HepG2 (cell line): Measurements from ENCODE around the gene L3MBTL1. TPM values are rescaled to one million over a fixed set of nuclear protein-coding genes. Genes with fewer than 3 reads are reported as not detected.
A peak's percentile ranks its signal among the peaks of the same experiment; 100 is the strongest.

Source experiments
- AGO2 ChIP-seq: fragments of 200-400 bp; formaldehyde crosslinking; optimal IDR thresholded peaks from 2 replicates; pipeline ENCODE3; 2017; ENCODE audit warnings: mild to moderate bottlenecking, low read depth, low read length, moderate library complexity
- BORCS8-MEF2B ChIP-seq: sonication (generic); formaldehyde crosslinking; IDR thresholded peaks from 2 replicates; pipeline ENCODE4 v1.8.0; 2022; ENCODE audit warnings: mild to moderate bottlenecking, missing genetic modification reagents
- CTCF ChIP-seq: sonication (generic); formaldehyde crosslinking; IDR thresholded peaks from 2 replicates; pipeline ENCODE4 v1.5.0; 2020; ENCODE audit warnings: mild to moderate bottlenecking, missing genetic modification reagents, moderate library complexity
- ETV6 ChIP-seq: sonication (generic); formaldehyde crosslinking; conservative IDR thresholded peaks from 2 replicates; pipeline ENCODE4 v1.4.0; 2020; ENCODE audit warnings: missing genetic modification reagents
- FLYWCH1 ChIP-seq: sonication (generic); formaldehyde crosslinking; IDR thresholded peaks from 2 replicates; pipeline ENCODE4 v1.8.1; 2023; ENCODE audit warnings: mild to moderate bottlenecking, missing genetic modification reagents
- FOXJ3 ChIP-seq: sonication (generic); formaldehyde crosslinking; IDR thresholded peaks from 2 replicates; pipeline ENCODE4 v1.4.0; 2020; ENCODE audit warnings: missing genetic modification reagents, mild to moderate bottlenecking, borderline replicate concordance
- GABPB1 ChIP-seq: IDR thresholded peaks from 2 replicates; pipeline ENCODE4 v1.6.1; 2016; ENCODE audit warnings: mild to moderate bottlenecking, missing genetic modification reagents, moderate library complexity, missing compliant biosample characterization
- HIVEP1 ChIP-seq: sonication (generic); formaldehyde crosslinking; IDR thresholded peaks from 2 replicates; pipeline ENCODE4 v1.4.0; 2020; ENCODE audit warnings: mild to moderate bottlenecking, missing genetic modification reagents
- HMGXB3 ChIP-seq: sonication (generic); formaldehyde crosslinking; IDR thresholded peaks from 2 replicates; pipeline ENCODE4 v1.4.0; 2020; ENCODE audit warnings: missing genetic modification reagents, borderline replicate concordance
- KAT2B ChIP-seq: fragments of 150-350 bp; IDR thresholded peaks from 2 replicates; pipeline ENCODE4 v1.6.1; 2014; ENCODE audit warnings: low read depth, low read length, borderline replicate concordance
- KLF11 ChIP-seq: IDR thresholded peaks from 2 replicates; pipeline ENCODE4 v1.6.1; 2016; ENCODE audit warnings: missing compliant biosample characterization
- MTA3 ChIP-seq: sonication (generic); formaldehyde crosslinking; IDR thresholded peaks from 2 replicates; pipeline ENCODE4 v1.4.0; 2020; ENCODE audit warnings: missing genetic modification reagents
- PTBP1 ChIP-seq: fragments of 200-400 bp; formaldehyde crosslinking; IDR thresholded peaks from 2 replicates; pipeline ENCODE4 v1.6.1; 2018; ENCODE audit warnings: low read length, low read depth; ENCODE audit not compliant: poor library complexity, severe bottlenecking
- RFX1 ChIP-seq: fragments of 450-650 bp; IDR thresholded peaks from 2 replicates; pipeline ENCODE4 v1.6.1; 2017
- RFX5 ChIP-seq: IDR thresholded peaks from 2 replicates; pipeline ENCODE4 v1.6.1; 2011; ENCODE audit warnings: low read depth, low read length, improper control_type of control experiment
- SMARCC2 ChIP-seq: fragments of 450-650 bp; IDR thresholded peaks from 2 replicates; pipeline ENCODE4 v1.6.1; 2017; ENCODE audit warnings: antibody characterized with exemption, mild to moderate bottlenecking
- SNAI1 ChIP-seq: sonication (generic); formaldehyde crosslinking; IDR thresholded peaks from 2 replicates; pipeline ENCODE4 v1.5.0; 2020; ENCODE audit warnings: mild to moderate bottlenecking, missing genetic modification reagents, borderline replicate concordance
- SP2 ChIP-seq: sonication (generic); formaldehyde crosslinking; IDR thresholded peaks from 2 replicates; pipeline ENCODE4 v1.5.1; 2020; ENCODE audit warnings: mild to moderate bottlenecking, missing genetic modification reagents
- ZBTB2 ChIP-seq: sonication (generic); formaldehyde crosslinking; IDR thresholded peaks from 2 replicates; pipeline ENCODE4 v1.8.0; 2022; ENCODE audit warnings: low read depth, missing genetic modification reagents
- ZNF232 ChIP-seq: sonication (generic); formaldehyde crosslinking; IDR thresholded peaks from 2 replicates; pipeline ENCODE4 v1.4.0; 2020; ENCODE audit warnings: missing genetic modification reagents, borderline replicate concordance
- polyA plus RNA-seq, 8 experiments: library from polyadenylated mRNA; depleted of rRNA in 3 of 8; stranded (reverse) in 7 of 8; unstranded in 1 of 8; fragments of >200 nt; fragmentation: Illumina TruSeq in 4 of 8; extraction: Trizol in 4 of 8; gene quantifications; 2 replicates each; pipeline versions ENCODE4 v1.2.1 to v1.2.3, GENCODE V29; 2011 to 2016; ENCODE audit warnings: low read depth in 4 of 8, missing spikeins in 1 of 8, mixed read lengths in 1 of 8; ENCODE audit not compliant: insufficient read depth in 1 of 8
- total RNA-seq, 5 experiments: library from RNA; depleted of rRNA; stranded (reverse); fragments of >200 nt; fragmentation: Illumina TruSeq; extraction: Trizol; gene quantifications; 2 replicates each; pipeline ENCODE4 v1.2.3, GENCODE V29; 2016; ENCODE audit warnings: low read depth in 1 of 5
- TF ChIP-seq, protein P1 (sequence below): sonication (generic); formaldehyde crosslinking; IDR thresholded peaks from 2 replicates; pipeline ENCODE4 v1.5.0; 2020; ENCODE audit warnings: mild to moderate bottlenecking, missing genetic modification reagents, borderline replicate concordance

Gene L3MBTL1
- total and polyA plus RNA-seq, 2 of the 13 experiments (the other 11 are each of a cell fraction or from before 2014, with no cell fraction given) = 9.0 to 17.8 TPM

GRCh38 chr20:43513931-43514647 lies 6.6 kb downstream of the L3MBTL1 start (continued):
- TF ChIP-seq FLYWCH1 (CRISPR knock-in tag) (no peak), HMGXB3 (no peak), ETV6 (0 out of 2 replicates have a peak, but pooled peaks have one; percentile 17), SMARCC2 (no peak), CTCF (CRISPR knock-in tag) (peak; percentile 80), RFX1 (no peak), KLF11 (CRISPR knock-in tag) (no peak), MTA3 (CRISPR knock-in tag) (no peak), ZNF232 (CRISPR knock-in tag) (no peak), AGO2 (peak; percentile 72), SP2 (CRISPR knock-in tag) (peak; percentile 73), SNAI1 (CRISPR knock-in tag) (peak; percentile 7; the same call in 1 of the 2 replicates), RFX5 (0 out of 2 replicates have a peak, but pooled peaks have one; percentile 24), GABPB1 (CRISPR knock-in tag) (peak; percentile 87), ZBTB2 (no peak), KAT2B (no peak), PTBP1 (no peak), BORCS8-MEF2B (peak; percentile 48; the same call in 1 of the 2 replicates), FOXJ3 (no peak), HIVEP1 (no peak)
- TF ChIP-seq, protein P1, sequence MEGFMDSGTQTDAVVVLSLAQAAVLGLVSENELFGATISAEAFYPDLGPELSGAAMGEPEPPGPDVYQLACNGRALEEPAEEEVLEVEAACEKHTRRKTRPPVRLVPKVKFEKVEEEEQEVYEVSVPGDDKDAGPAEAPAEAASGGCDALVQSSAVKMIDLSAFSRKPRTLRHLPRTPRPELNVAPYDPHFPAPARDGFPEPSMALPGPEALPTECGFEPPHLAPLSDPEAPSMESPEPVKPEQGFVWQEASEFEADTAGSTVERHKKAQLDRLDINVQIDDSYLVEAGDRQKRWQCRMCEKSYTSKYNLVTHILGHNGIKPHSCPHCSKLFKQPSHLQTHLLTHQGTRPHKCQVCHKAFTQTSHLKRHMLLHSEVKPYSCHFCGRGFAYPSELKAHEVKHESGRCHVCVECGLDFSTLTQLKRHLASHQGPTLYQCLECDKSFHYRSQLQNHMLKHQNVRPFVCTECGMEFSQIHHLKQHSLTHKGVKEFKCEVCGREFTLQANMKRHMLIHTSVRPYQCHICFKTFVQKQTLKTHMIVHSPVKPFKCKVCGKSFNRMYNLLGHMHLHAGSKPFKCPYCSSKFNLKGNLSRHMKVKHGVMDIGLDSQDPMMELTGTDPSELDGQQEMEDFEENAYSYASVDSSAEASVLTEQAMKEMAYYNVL = peak; percentile 66
